Measurements from ENCODE around the gene NUDT16. TPM values are rescaled to one million over a fixed set of nuclear protein-coding genes. Genes with fewer than 3 reads are reported as not detected.
"Not testable (repeated sequence)": the region's sequence is repeated elsewhere in the genome, so short reads cannot be mapped to it uniquely, and the experiment has no call there.

The NUDT16 gene
- total and polyA plus RNA-seq, 2 donors (not counting 1 experiment from before 2014, with no cell fraction given) = 5.1 to 19.1 TPM

DNA sequence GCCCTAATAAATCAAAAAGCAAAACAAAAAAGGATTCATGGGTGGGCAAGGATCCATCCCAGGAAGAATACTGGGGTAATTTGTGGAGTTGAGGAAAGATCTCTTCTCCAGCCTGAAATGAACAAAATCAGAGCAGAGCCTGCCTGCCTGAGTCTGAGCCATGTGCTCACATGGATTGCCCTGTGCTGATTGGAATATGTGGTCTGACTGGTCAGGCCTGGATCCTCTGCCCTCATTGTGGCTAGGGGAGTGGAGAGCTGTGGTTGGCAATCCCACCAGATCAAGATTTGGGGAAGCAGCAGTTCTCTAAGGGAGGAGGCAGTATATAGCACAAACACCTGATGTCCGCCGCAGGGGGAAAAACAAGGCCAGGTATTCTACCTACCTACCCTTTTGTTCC is 6.8 kb upstream of the NUDT16 start:
- no peak for ATAC-seq (ENCODE audit: low read depth)
- peaks cover 4 to 6% of the 10 kb centered on the region in 2 donors for H3K4me1 ChIP-seq (ENCODE audit: control insufficient read depth in 2 of 2, insufficient read depth in 2 of 2, low read length in 2 of 2)
- H3K27ac ChIP-seq (ENCODE audit: low read length in 2 of 2) = no peak overlapping the region
- no peaks in the 10 kb centered on the region for H3K27me3 ChIP-seq (replicated peaks in 1 of 4; ENCODE audit: control extremely low read depth in 1 of 4, control insufficient read depth in 3 of 4, insufficient read depth in 4 of 4, low read length in 3 of 4)
- CTCF ChIA-PET = no interaction called here
- H3K4me1 Mint-ChIP-seq = peaks cover 8% of the 10 kb centered on the region
- 100% methylated on average over 1 of the region's 2 CpGs for WGBS (ENCODE audit: insufficient coverage)
- H3K9me3 Mint-ChIP-seq (ENCODE audit: insufficient read depth) = no peaks in the 10 kb centered on the region
- no peaks in the 10 kb centered on the region for H4K20me1 ChIP-seq (ENCODE audit: control insufficient read depth, insufficient read depth, low read length, poor library complexity, severe bottlenecking)
- no peak overlapping the region for H3K4me3 Mint-ChIP-seq
- no peak overlapping the region for H3K9ac ChIP-seq (ENCODE audit: low read length)
- no peak overlapping the region for H3K4me2 ChIP-seq (replicated peaks; ENCODE audit: low read depth, low read length, poor library complexity, severe bottlenecking)
- no peaks in the 10 kb centered on the region for H3K79me2 ChIP-seq (ENCODE audit: control insufficient read depth, insufficient read depth, low read length)
- H2AFZ ChIP-seq (ENCODE audit: insufficient read depth, low read depth, low read length, poor library complexity, severe bottlenecking) = no peak overlapping the region
- DNase-seq = no peak
- intact Hi-C loops (cut with micrococcal nuclease) = no loop called here
- no peak for TF ChIP-seq EZH2 (IDR thresholded peaks at IDR 0.05; ENCODE audit: borderline replicate concordance, insufficient read depth, low read depth, low read length, poor library complexity, severe bottlenecking)
- TF ChIP-seq, protein P1, sequence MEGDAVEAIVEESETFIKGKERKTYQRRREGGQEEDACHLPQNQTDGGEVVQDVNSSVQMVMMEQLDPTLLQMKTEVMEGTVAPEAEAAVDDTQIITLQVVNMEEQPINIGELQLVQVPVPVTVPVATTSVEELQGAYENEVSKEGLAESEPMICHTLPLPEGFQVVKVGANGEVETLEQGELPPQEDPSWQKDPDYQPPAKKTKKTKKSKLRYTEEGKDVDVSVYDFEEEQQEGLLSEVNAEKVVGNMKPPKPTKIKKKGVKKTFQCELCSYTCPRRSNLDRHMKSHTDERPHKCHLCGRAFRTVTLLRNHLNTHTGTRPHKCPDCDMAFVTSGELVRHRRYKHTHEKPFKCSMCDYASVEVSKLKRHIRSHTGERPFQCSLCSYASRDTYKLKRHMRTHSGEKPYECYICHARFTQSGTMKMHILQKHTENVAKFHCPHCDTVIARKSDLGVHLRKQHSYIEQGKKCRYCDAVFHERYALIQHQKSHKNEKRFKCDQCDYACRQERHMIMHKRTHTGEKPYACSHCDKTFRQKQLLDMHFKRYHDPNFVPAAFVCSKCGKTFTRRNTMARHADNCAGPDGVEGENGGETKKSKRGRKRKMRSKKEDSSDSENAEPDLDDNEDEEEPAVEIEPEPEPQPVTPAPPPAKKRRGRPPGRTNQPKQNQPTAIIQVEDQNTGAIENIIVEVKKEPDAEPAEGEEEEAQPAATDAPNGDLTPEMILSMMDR (IDR thresholded peaks at IDR 0.05) = no peak
- H3K27ac Mint-ChIP-seq = no peak overlapping the region
- H3K27me3 Mint-ChIP-seq = no peaks in the 10 kb centered on the region
- POLR2A ChIA-PET = no interaction called here
- H3K4me3 ChIP-seq (ENCODE audit: control extremely low read depth in 1 of 5, extremely low read depth in 1 of 5, insufficient read depth in 1 of 5, low read depth in 2 of 5, low read length in 4 of 5) = no peak overlapping the region
- no peaks in the 10 kb centered on the region for H3K36me3 ChIP-seq (replicated peaks in 1 of 2; ENCODE audit: control extremely low read depth in 1 of 2, control insufficient read depth in 1 of 2, extremely low read depth in 1 of 2, insufficient read depth in 2 of 2, low read length in 1 of 2)
- H3K9me3 ChIP-seq (ENCODE audit: control extremely low read depth in 1 of 3, control insufficient read depth in 2 of 3, insufficient read depth in 1 of 3, low read length in 2 of 3) = no peaks in the 10 kb centered on the region

DNA sequence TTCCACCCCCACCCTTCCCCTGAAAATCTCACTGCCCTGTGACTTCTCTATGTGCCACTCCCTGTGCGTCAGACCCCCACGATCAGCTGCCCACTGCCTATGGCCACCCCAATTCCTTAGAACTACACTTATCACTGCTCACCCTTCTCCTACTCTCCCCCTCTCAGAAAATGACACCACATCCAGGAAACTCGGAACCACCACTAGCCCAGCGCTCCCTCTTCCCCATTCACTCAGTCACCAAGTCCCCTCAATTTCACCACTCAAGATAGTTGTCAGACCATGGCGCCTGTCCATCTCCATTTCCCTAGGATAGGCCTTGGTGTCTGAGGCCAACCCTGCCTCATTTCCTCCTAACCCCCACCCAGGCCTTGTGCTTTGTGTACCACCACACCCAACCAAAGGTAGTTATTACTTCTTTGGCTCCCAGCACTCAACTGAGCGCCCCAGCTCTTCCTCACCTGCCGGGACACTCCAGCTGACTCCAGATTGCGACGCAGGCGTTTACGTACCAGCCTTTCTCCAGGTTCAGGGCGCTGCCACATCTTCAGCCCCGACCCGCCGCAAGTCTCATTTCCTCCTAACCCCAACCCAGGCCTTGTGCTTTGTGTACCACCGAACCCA is 641 bp upstream of the NUDT16 start:
- Histone ChIP-seq H3K4me3 (ENCODE audit: control extremely low read depth in 1 of 5, extremely low read depth in 1 of 5, insufficient read depth in 1 of 5, low read depth in 2 of 5, low read length in 4 of 5) (peak overlapping the region; percentile 65 to 99 (median 92)), H3K27ac (ENCODE audit: low read length in 2 of 2) (peak overlapping the region; percentile 57 to 59), H3K79me2 (ENCODE audit: control insufficient read depth, insufficient read depth, low read length) (peaks cover 19% of the 10 kb centered on the region), H3K9ac (ENCODE audit: low read length) (peak overlapping the region; percentile 91), H3K4me1 (ENCODE audit: control insufficient read depth in 2 of 2, insufficient read depth in 2 of 2, low read length in 2 of 2) (peaks cover 11 to 18% of the 10 kb centered on the region in 2 donors), H2AFZ (ENCODE audit: insufficient read depth, low read depth, low read length, poor library complexity, severe bottlenecking) (peak overlapping the region; percentile 99), H3K4me2 (replicated peaks; ENCODE audit: low read depth, low read length, poor library complexity, severe bottlenecking) (peak overlapping the region; percentile 85)
- H3K4me1 Mint-ChIP-seq = peaks cover 19% of the 10 kb centered on the region
- H3K27ac Mint-ChIP-seq = peak overlapping the region; percentile 96
- H3K9me3 ChIP-seq (ENCODE audit: control extremely low read depth in 1 of 3, control insufficient read depth in 2 of 3, insufficient read depth in 1 of 3, low read length in 2 of 3); DNase-seq; CTCF ChIA-PET; ATAC-seq (ENCODE audit: low read depth); H4K20me1 ChIP-seq (ENCODE audit: control insufficient read depth, insufficient read depth, low read length, poor library complexity, severe bottlenecking); H3K36me3 ChIP-seq (replicated peaks in 1 of 2; ENCODE audit: control extremely low read depth in 1 of 2, control insufficient read depth in 1 of 2, extremely low read depth in 1 of 2, insufficient read depth in 2 of 2, low read length in 1 of 2); H3K27me3 Mint-ChIP-seq; H3K27me3 ChIP-seq (replicated peaks in 1 of 4; ENCODE audit: control extremely low read depth in 1 of 4, control insufficient read depth in 3 of 4, insufficient read depth in 4 of 4, low read length in 3 of 4); H3K9me3 Mint-ChIP-seq (ENCODE audit: insufficient read depth): not testable (repeated sequence)
- WGBS (ENCODE audit: insufficient coverage) = 10% methylated on average over 16 of the region's 16 CpGs
- peak overlapping the region; percentile 98 for H3K4me3 Mint-ChIP-seq
- POLR2A ChIA-PET = interaction anchor here (0.8 kb wide), 1 partner anchor 19 kb away, joined by 3 read pairs; no protein-coding TSS in a partner anchor
- intact Hi-C loops (cut with micrococcal nuclease) = loop anchor here (1.0 to 2.0 kb wide), 5 partner anchors 121 to 1036 kb away; partner anchors contain the start of genes ASTE1, DNAJC13, MRPL3 and NEK11

Measured in B cell (primary cell).